WTC11 (cell line): ENCODE measurements around the gene CPXM2.

Experiments
- CBFB ChIP-seq: sonication (generic); formaldehyde crosslinking; IDR thresholded peaks from 2 replicates; pipeline ENCODE4 v1.8.1; 2022; ENCODE audit warnings: mild to moderate bottlenecking, low read depth, missing genetic modification reagents
- FOXK1 ChIP-seq: sonication (generic); formaldehyde crosslinking; IDR thresholded peaks from 2 replicates; pipeline ENCODE4 v1.8.0; 2022; ENCODE audit warnings: mild to moderate bottlenecking, moderate library complexity, missing genetic modification reagents
- KAT7 ChIP-seq: sonication (generic); formaldehyde crosslinking; IDR thresholded peaks from 2 replicates; pipeline ENCODE4 v1.8.1; 2023; ENCODE audit warnings: missing genetic modification reagents, mild to moderate bottlenecking, borderline replicate concordance
- NFE2L1 ChIP-seq: sonication (generic); formaldehyde crosslinking; IDR thresholded peaks from 2 replicates; pipeline ENCODE4 v1.8.1; 2023; ENCODE audit warnings: missing genetic modification reagents
- TCF7 ChIP-seq: sonication (generic); formaldehyde crosslinking; IDR thresholded peaks from 2 replicates; pipeline ENCODE4 v1.8.0; 2022; ENCODE audit warnings: mild to moderate bottlenecking, low read depth, missing genetic modification reagents, moderate library complexity
- ZNF121 ChIP-seq: sonication (generic); formaldehyde crosslinking; IDR thresholded peaks from 2 replicates; pipeline ENCODE4 v1.8.0; 2023; ENCODE audit warnings: missing genetic modification reagents
- TF ChIP-seq, protein P1 (sequence below): fragments of 200-600 bp; IDR thresholded peaks from 2 replicates; pipeline ENCODE4 v1.8.0; 2022; ENCODE audit warnings: antibody characterized with exemption
- TF ChIP-seq, protein P2 (sequence below): sonication (generic); formaldehyde crosslinking; conservative IDR thresholded peaks from 2 replicates; pipeline ENCODE4 v1.8.1; 2022; ENCODE audit warnings: mild to moderate bottlenecking, missing genetic modification reagents
- TF ChIP-seq, protein P3 (sequence below): sonication (generic); formaldehyde crosslinking; IDR thresholded peaks from 2 replicates; pipeline ENCODE4 v1.8.1; 2022; ENCODE audit warnings: mild to moderate bottlenecking, moderate library complexity, missing genetic modification reagents
- TF ChIP-seq, protein P4 (sequence below): sonication (generic); formaldehyde crosslinking; IDR thresholded peaks from 2 replicates; pipeline ENCODE4 v1.8.0; 2022; ENCODE audit warnings: mild to moderate bottlenecking, missing genetic modification reagents

DNA sequence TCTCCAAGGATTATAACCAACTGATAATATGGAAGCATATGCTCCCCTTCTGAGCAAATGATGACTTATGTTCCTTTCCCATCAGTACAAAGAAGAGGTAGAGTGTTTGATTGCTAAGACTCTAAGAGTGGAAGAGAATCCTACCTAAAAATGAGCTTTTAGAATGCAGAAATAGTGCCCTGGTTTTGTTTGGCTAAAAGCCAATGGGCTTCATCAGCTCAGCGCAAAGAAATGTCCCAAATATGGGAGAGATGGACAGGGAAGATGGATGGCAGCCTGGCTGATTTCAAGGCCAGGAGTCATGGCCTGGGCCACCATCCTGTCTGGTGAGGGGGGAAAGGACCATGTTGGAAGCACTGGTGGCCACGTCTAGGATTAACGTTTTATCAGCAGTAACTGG, 165.2 kb downstream of the CPXM2 start:
- TF ChIP-seq TCF7 (CRISPR knock-in tag) (no peak), ZNF121 (no peak), CBFB (CRISPR knock-in tag) (no peak), NFE2L1 (CRISPR knock-in tag) (no peak), FOXK1 (CRISPR knock-in tag) (no peak), KAT7 (CRISPR knock-in tag) (no peak)
- TF ChIP-seq, protein P1, sequence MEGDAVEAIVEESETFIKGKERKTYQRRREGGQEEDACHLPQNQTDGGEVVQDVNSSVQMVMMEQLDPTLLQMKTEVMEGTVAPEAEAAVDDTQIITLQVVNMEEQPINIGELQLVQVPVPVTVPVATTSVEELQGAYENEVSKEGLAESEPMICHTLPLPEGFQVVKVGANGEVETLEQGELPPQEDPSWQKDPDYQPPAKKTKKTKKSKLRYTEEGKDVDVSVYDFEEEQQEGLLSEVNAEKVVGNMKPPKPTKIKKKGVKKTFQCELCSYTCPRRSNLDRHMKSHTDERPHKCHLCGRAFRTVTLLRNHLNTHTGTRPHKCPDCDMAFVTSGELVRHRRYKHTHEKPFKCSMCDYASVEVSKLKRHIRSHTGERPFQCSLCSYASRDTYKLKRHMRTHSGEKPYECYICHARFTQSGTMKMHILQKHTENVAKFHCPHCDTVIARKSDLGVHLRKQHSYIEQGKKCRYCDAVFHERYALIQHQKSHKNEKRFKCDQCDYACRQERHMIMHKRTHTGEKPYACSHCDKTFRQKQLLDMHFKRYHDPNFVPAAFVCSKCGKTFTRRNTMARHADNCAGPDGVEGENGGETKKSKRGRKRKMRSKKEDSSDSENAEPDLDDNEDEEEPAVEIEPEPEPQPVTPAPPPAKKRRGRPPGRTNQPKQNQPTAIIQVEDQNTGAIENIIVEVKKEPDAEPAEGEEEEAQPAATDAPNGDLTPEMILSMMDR, result no peak
- TF ChIP-seq, protein P2, sequence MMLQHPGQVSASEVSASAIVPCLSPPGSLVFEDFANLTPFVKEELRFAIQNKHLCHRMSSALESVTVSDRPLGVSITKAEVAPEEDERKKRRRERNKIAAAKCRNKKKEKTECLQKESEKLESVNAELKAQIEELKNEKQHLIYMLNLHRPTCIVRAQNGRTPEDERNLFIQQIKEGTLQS (CRISPR knock-in tag), result no peak
- TF ChIP-seq, protein P3, sequence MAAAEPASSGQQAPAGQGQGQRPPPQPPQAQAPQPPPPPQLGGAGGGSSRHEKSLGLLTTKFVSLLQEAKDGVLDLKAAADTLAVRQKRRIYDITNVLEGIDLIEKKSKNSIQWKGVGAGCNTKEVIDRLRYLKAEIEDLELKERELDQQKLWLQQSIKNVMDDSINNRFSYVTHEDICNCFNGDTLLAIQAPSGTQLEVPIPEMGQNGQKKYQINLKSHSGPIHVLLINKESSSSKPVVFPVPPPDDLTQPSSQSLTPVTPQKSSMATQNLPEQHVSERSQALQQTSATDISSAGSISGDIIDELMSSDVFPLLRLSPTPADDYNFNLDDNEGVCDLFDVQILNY (CRISPR knock-in tag), result no peak
- TF ChIP-seq, protein P4, sequence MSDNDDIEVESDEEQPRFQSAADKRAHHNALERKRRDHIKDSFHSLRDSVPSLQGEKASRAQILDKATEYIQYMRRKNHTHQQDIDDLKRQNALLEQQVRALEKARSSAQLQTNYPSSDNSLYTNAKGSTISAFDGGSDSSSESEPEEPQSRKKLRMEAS, result no peak
